Measurements from ENCODE around the gene SAG.

Gene SAG

GRCh38 chr2:233287871-233288270 is 19.7 kb upstream of the SAG start:
- DNase-seq (ENCODE audit: low read depth in 2 of 3, low spot score in 2 of 3), result no peak

- no peak for DNase-seq (ENCODE audit: low read depth in 2 of 3, low spot score in 2 of 3)
Observed at GRCh38 chr2:233288663-233289062, 19.0 kb upstream of the SAG start.

DNA sequence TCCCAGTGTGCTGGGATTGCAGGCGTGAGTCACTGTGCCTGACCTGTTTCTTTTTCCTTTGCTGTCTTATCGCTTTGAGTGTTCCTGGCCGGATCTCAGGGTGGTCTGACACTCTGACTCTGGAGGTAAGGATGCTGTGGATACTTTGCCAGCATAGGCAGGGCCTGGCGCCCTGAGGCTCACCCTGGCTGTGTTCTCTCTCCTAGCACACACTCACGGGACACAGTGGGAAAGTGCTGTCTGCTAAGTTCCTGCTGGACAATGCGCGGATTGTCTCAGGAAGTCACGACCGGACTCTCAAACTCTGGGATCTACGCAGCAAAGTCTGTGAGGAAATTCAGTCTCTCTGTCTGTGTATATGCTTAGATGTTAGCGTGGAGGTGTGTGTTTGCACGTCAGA is 18.0 kb upstream of the SAG start:
- DNase-seq (ENCODE audit: low read depth in 2 of 3, low spot score in 2 of 3), result no peak

GRCh38 chr2:233290051-233290845 is 17.4 kb upstream of the SAG start:
- DNase-seq (ENCODE audit: low read depth in 2 of 3, low spot score in 2 of 3), result no peak

DNA sequence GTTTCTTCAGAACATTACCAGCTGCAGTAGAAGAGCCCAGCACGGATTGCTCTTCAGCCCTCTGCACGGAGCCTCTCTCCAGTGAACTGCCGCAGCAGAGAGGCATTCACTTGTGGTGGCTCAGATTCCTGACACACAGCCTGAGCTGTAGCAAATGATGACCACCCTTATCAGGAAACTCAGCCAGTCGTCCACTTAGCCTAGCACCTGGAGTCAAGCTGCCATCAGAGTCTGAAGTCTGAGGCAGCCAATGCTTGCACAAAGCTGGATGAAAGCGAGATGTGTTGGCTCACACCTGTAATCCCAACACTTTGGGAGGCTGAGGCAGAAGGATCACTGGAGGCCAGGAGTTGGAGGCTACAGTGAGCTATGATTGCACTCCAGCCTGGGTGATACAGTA is 11.7 kb upstream of the SAG start:
- DNase-seq (ENCODE audit: low read depth in 2 of 3, low spot score in 2 of 3), result no peak

- no peak for DNase-seq (ENCODE audit: low read depth in 2 of 3, low spot score in 2 of 3)
Observed at GRCh38 chr2:233297076-233297475, 10.5 kb upstream of the SAG start.

DNA sequence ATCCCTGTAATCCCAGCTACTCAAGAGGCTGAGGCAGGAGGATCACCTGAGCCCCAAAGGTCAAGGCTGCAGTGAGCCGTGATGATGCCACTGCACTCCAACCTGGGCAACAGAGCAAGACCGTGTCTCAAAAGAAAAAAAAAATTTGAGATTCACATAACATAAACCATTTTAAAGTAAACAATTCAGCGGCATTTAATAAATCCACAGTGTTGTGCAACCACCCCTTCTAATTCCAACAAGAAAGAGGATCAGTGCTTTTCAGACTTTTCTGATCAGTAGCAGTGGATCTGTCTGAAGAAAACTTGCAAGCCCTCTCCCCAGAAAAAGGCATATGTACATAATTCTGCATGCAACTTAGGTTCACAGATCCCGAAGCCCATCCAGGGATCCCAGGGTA is 7.2 kb upstream of the SAG start:
- DNase-seq (ENCODE audit: low read depth in 2 of 3, low spot score in 2 of 3), result no peak

- DNase-seq (ENCODE audit: low read depth in 2 of 3, low spot score in 2 of 3), result no peak
Observed at GRCh38 chr2:233301248-233301647, 6.4 kb upstream of the SAG start.

DNA sequence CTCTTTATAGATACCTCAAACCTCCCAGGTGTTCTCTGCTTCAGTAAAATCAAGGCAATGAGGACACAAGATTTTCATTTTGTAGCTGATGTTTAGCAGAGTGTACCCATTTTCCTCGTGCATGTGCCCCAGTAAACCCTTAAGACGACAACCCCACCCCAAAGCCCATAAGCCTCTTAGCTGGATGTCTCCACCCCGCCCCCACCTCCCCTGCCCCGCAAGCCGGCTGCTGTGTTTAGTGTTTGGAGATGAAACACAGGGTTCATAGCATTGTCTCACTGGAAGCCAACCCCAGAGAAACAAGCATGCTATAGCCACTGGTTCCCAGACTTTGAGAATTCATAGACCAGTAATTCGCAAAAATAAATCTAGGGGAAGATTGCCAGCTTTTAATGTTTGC is 5.8 kb upstream of the SAG start:
- DNase-seq (ENCODE audit: low read depth in 2 of 3, low spot score in 2 of 3), result no peak

DNA sequence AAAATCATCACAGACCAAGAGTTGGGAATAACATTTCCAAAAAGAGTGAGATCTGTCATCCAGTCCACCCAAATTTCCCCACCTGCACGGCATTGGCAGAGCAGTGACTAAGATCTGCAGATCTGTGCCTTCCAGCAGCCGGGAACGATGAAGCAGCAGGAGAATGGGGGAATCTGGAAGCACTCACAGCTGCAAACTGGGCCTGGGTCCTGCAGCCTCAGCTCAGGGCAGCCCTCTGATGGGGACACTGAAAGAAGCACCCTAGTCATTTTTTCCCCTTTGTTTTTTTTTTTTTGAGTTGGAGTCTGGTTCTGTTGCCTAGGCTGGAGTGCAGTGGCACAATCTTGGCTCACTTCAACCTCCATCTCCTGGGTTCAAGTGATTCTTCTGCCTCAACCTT is 4.4 kb upstream of the SAG start:
- DNase-seq (ENCODE audit: low read depth in 2 of 3, low spot score in 2 of 3), result no peak

- DNase-seq (ENCODE audit: low read depth in 2 of 3, low spot score in 2 of 3), result no peak
Observed at GRCh38 chr2:233311241-233311926, 3.8 kb downstream of the SAG start.

GRCh38 chr2:233312874-233313273 is 5.3 kb downstream of the SAG start:
- DNase-seq (ENCODE audit: low read depth in 2 of 3, low spot score in 2 of 3), result no peak

GRCh38 chr2:233314180-233314925 is 6.7 kb downstream of the SAG start:
- no peak for DNase-seq (ENCODE audit: low read depth in 2 of 3, low spot score in 2 of 3)

- DNase-seq (ENCODE audit: low read depth in 2 of 3, low spot score in 2 of 3), result no peak
Observed at GRCh38 chr2:233317196-233317943, 9.8 kb downstream of the SAG start.

- DNase-seq (ENCODE audit: low read depth in 2 of 3, low spot score in 2 of 3), result no peak
Observed at GRCh38 chr2:233319256-233319655, 11.6 kb downstream of the SAG start.

GRCh38 chr2:233320470-233320869 is 12.9 kb downstream of the SAG start:
- no peak for DNase-seq (ENCODE audit: low read depth in 2 of 3, low spot score in 2 of 3)

- DNase-seq (ENCODE audit: low read depth in 2 of 3, low spot score in 2 of 3), result no peak
Observed at GRCh38 chr2:233321166-233321565, 13.6 kb downstream of the SAG start.

GRCh38 chr2:233323851-233324250 is 16.2 kb downstream of the SAG start:
- DNase-seq (ENCODE audit: low read depth in 2 of 3, low spot score in 2 of 3), result no peak

DNA sequence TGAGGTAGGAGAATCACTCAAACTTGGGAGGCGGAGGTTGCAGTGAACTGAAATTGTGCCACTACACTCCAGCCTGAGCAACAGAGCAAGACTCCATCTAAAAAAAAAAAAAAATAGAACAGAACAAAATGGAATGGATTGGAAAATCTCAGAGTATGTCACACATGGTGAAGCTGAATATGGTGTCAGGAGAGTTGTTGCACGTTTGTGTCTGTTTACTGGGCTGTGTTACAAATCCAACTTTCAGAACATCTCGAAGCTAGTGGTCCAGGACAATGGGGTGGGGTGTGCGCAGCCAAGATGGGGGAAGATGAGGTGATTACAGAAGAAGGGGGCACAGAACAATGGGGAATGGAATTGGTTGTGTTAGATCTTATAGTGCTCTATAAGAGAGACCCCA is 17.6 kb downstream of the SAG start:
- no peak for DNase-seq (ENCODE audit: low read depth in 2 of 3, low spot score in 2 of 3)

DNA sequence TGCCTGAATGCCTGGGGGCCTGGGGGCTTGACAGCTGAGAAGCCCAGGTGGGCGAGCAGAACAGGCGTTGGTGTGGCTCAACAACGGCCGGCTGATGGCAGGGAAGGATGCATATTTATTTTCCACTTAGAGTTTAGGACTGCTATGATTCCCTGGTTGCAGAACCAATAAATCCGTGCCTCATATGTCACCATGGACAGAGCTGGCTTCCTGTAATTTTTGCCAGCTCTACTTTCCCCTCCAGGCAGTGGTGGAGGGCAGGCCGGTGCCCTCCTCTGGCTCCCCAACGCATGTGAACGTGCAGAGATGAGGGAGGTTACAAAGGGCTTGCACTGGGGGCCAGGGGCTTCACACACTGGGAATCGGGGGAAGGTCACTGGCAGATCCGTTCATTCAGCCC is 18.2 kb downstream of the SAG start:
- no peak for DNase-seq (ENCODE audit: low read depth in 2 of 3, low spot score in 2 of 3)

- DNase-seq (ENCODE audit: low read depth in 2 of 3, low spot score in 2 of 3), result no peak
Observed at GRCh38 chr2:233326500-233326899, 18.9 kb downstream of the SAG start.
